Suprapubic skin (tissue), 4 donors: Measurements from ENCODE around the gene GNAI2. TPM values are rescaled to one million over a fixed set of nuclear protein-coding genes. Genes with fewer than 3 reads are reported as not detected.
"Not testable (repeated sequence)": the region's sequence is repeated elsewhere in the genome, so short reads cannot be mapped to it uniquely, and the experiment has no call there.

Experiments used
- DNase-seq, 2 donors: peaks; one replicate each; pipeline ENCODE4 v3.0.0-alpha.2; 2019; ENCODE audit warnings: low spot score in 2 of 2
- H3K27ac ChIP-seq: fragments of 200-600 bp; sonication (generic); one replicate; pipeline ENCODE4 v1.5.1; 2019
- H3K27me3 ChIP-seq: fragments of 200-600 bp; sonication (generic); one replicate; pipeline ENCODE4 v1.5.1; 2019
- H3K36me3 ChIP-seq: fragments of 200-600 bp; sonication (generic); one replicate; pipeline ENCODE4 v1.5.1; 2019
- H3K4me1 ChIP-seq: fragments of 200-600 bp; sonication (generic); one replicate; pipeline ENCODE4 v1.5.1; 2019
- H3K4me3 ChIP-seq: fragments of 200-600 bp; sonication (generic); one replicate; pipeline ENCODE4 v1.5.1; 2019; ENCODE audit warnings: mild to moderate bottlenecking
- H3K9me3 ChIP-seq: fragments of 200-600 bp; sonication (generic); one replicate; pipeline ENCODE4 v1.5.1; 2019
- CTCF ChIP-seq, 2 donors: fragments of 200-600 bp in 1 of 2; fragments of 450-650 bp in 1 of 2; sonication (generic) in 1 of 2; IDR thresholded peaks; one replicate each; pipeline ENCODE4 v1.5.1; 2016 to 2019; ENCODE audit warnings: antibody characterized with exemption in 2 of 2, mild to moderate bottlenecking in 1 of 2, moderate library complexity in 1 of 2
- EP300 ChIP-seq: sonication (generic); formaldehyde crosslinking; IDR thresholded peaks from one replicate; pipeline ENCODE4 v1.6.1; 2017; ENCODE audit warnings: antibody characterized with exemption
- POLR2A ChIP-seq, 2 donors: fragments of 450-650 bp; IDR thresholded peaks; one replicate each; pipeline ENCODE4 v1.6.1; 2017; ENCODE audit warnings: antibody characterized with exemption in 2 of 2, mild to moderate bottlenecking in 2 of 2, moderate library complexity in 2 of 2
- POLR2AphosphoS5 ChIP-seq, 3 donors: sonication (generic); formaldehyde crosslinking; IDR thresholded peaks; one replicate each; pipeline ENCODE4 v1.6.1; 2017; ENCODE audit warnings: antibody characterized with exemption in 3 of 3
- WGBS: methylation state at CpG from one replicate; pipeline ENCODE4 v1.1.5; 2018; 5-methylcytosine and 5-hydroxymethylcytosine counted together
- total RNA-seq, 4 donors: library from RNA; depleted of rRNA; stranded (reverse); fragments of >200 nt; gene quantifications; one replicate each; pipeline ENCODE4 v1.1.0, GENCODE V29; 2016

GNAI2 gene
- total RNA-seq, 4 donors from 2014 or later: 70.9 to 91.3 (median 76.7) TPM

GRCh38 chr3:50226888-50227389, 9.1 kb upstream of the GNAI2 start:
- TF ChIP-seq POLR2A (IDR thresholded peaks at IDR 0.05) (no peak), POLR2AphosphoS5 (IDR thresholded peaks at IDR 0.05) (no peak), CTCF (IDR thresholded peaks at IDR 0.05) (no peak), EP300 (no peak)
- H3K4me3 ChIP-seq: peak overlapping the region; percentile 80
- 0% methylated on average over 17 of the region's 40 CpGs for WGBS
- H3K36me3 ChIP-seq: no peaks in the 10 kb centered on the region
- H3K4me1 ChIP-seq: peaks cover 45% of the 10 kb centered on the region
- peak overlapping the region; percentile 69 for H3K27ac ChIP-seq
- no peaks in the 10 kb centered on the region for H3K27me3 ChIP-seq
- no peaks in the 10 kb centered on the region for H3K9me3 ChIP-seq
- DNase-seq: peak in 1 of 2 donors; percentile 85

- no peaks in the 10 kb centered on the region for H3K36me3 ChIP-seq
- H3K4me1 ChIP-seq: peaks cover 45% of the 10 kb centered on the region
- H3K27ac ChIP-seq: peak overlapping the region; percentile 69
- H3K9me3 ChIP-seq: no peaks in the 10 kb centered on the region
- WGBS: 2% methylated on average over 34 of the region's 51 CpGs
- TF ChIP-seq POLR2AphosphoS5 (IDR thresholded peaks at IDR 0.05) (peak; percentile 37 to 56 (median 49)), CTCF (IDR thresholded peaks at IDR 0.05) (peak; percentile 67 to 97), POLR2A (IDR thresholded peaks at IDR 0.05) (no peak), EP300 (no peak)
- H3K4me3 ChIP-seq: peak overlapping the region; percentile 80
- peak; percentile 92 to 94 for DNase-seq
- no peaks in the 10 kb centered on the region for H3K27me3 ChIP-seq
Measured at GRCh38 chr3:50227390-50228183, 8.4 kb upstream of the GNAI2 start.

GRCh38 chr3:50228184-50228763, 7.7 kb upstream of the GNAI2 start:
- 30% methylated on average over 15 of the region's 15 CpGs for whole genome bisulfite sequencing
- H3K27ac ChIP-seq: peak overlapping the region; percentile 69
- peak overlapping the region; percentile 80 for H3K4me3 ChIP-seq
- not testable (repeated sequence) for H3K36me3 ChIP-seq, H3K9me3 ChIP-seq, DNase-seq, H3K27me3 ChIP-seq
- H3K4me1 ChIP-seq: peaks cover 45% of the 10 kb centered on the region

GRCh38 chr3:50229490-50229889, 6.5 kb upstream of the GNAI2 start:
- DNase-seq: no peak
- no peaks in the 10 kb centered on the region for H3K27me3 ChIP-seq
- no peak overlapping the region for H3K4me3 ChIP-seq
- H3K9me3 ChIP-seq: no peaks in the 10 kb centered on the region
- peak overlapping the region; percentile 37 for H3K27ac ChIP-seq
- H3K36me3 ChIP-seq: no peaks in the 10 kb centered on the region
- TF ChIP-seq CTCF (IDR thresholded peaks at IDR 0.05): no peak
- no peak for TF ChIP-seq EP300
- no peak for TF ChIP-seq POLR2AphosphoS5 (IDR thresholded peaks at IDR 0.05)
- no peak for TF ChIP-seq POLR2A (IDR thresholded peaks at IDR 0.05)
- H3K4me1 ChIP-seq: peaks cover 47% of the 10 kb centered on the region
- 67% methylated on average over 1 of the region's 3 CpGs for WGBS

GRCh38 chr3:50230104-50230793, 5.8 kb upstream of the GNAI2 start:
- Histone ChIP-seq H3K27me3 (no peaks in the 10 kb centered on the region), H3K36me3 (no peaks in the 10 kb centered on the region), H3K4me3 (no peak overlapping the region), H3K27ac (peak overlapping the region; percentile 37), H3K4me1 (peaks cover 55% of the 10 kb centered on the region), H3K9me3 (no peaks in the 10 kb centered on the region)
- no peak for DNase-seq
- TF ChIP-seq POLR2A (IDR thresholded peaks at IDR 0.05) (no peak), EP300 (no peak), POLR2AphosphoS5 (IDR thresholded peaks at IDR 0.05) (no peak)
- WGBS: 94% methylated on average over 6 of the region's 8 CpGs

GRCh38 chr3:50230794-50231125, 5.2 kb upstream of the GNAI2 start:
- DNase-seq: no peak
- TF ChIP-seq POLR2AphosphoS5 (IDR thresholded peaks at IDR 0.05) (no peak), CTCF (IDR thresholded peaks at IDR 0.05) (no peak), EP300 (no peak)
- no peaks in the 10 kb centered on the region for H3K36me3 ChIP-seq
- peaks cover 57% of the 10 kb centered on the region for H3K4me1 ChIP-seq
- no peaks in the 10 kb centered on the region for H3K9me3 ChIP-seq
- H3K27ac ChIP-seq: no peak overlapping the region
- H3K27me3 ChIP-seq: no peaks in the 10 kb centered on the region
- no peak overlapping the region for H3K4me3 ChIP-seq
- 88% methylated on average over 4 of the region's 4 CpGs for WGBS
